Mesothelial cell of epicardium (in vitro differentiated cells): Measurements from ENCODE around the gene SEMA5A. TPM values are rescaled to one million over a fixed set of nuclear protein-coding genes. Genes with fewer than 3 reads are reported as not detected.
A peak's percentile ranks its signal among the peaks of the same experiment; 100 is the strongest.

Experiments
- DNase-seq, 2 experiments: peaks; one replicate each; pipeline ENCODE4 v3.0.0; 2021; ENCODE audit warnings: low spot score in 2 of 2; ENCODE audit not compliant: unreplicated experiment in 2 of 2
- H3K27ac Mint-ChIP-seq: 2 replicates; pipeline ENCODE4 v1.8.0; 2021; ENCODE audit warnings: mixed read lengths
- H3K27me3 Mint-ChIP-seq: 2 replicates; pipeline ENCODE4 v1.8.0; 2021; ENCODE audit warnings: low read depth, mixed read lengths
- H3K36me3 Mint-ChIP-seq: 2 replicates; pipeline ENCODE4 v1.8.0; 2021; ENCODE audit warnings: mixed read lengths
- H3K4me1 Mint-ChIP-seq: 2 replicates; pipeline ENCODE4 v1.8.0; 2021; ENCODE audit warnings: mixed read lengths
- H3K4me3 Mint-ChIP-seq: 2 replicates; pipeline ENCODE4 v1.8.0; 2021; ENCODE audit warnings: mild to moderate bottlenecking, moderate library complexity, mixed read lengths
- H3K9me3 Mint-ChIP-seq: 2 replicates; pipeline ENCODE4 v1.8.0; 2021; ENCODE audit warnings: mixed read lengths
- total RNA-seq: library from RNA; stranded (reverse); gene quantifications from 3 replicates; pipeline ENCODE4 v1.2.1, GENCODE V29; 2021
- TF ChIP-seq, protein P1 (sequence below): fragments of 200-600 bp; sonication (generic); IDR thresholded peaks from one replicate; pipeline ENCODE4 v1.5.0; 2021; ENCODE audit warnings: antibody characterized with exemption; ENCODE audit not compliant: unreplicated experiment

Gene SEMA5A
- total RNA-seq, 1 donor from 2014 or later, result 26.7 TPM

DNA sequence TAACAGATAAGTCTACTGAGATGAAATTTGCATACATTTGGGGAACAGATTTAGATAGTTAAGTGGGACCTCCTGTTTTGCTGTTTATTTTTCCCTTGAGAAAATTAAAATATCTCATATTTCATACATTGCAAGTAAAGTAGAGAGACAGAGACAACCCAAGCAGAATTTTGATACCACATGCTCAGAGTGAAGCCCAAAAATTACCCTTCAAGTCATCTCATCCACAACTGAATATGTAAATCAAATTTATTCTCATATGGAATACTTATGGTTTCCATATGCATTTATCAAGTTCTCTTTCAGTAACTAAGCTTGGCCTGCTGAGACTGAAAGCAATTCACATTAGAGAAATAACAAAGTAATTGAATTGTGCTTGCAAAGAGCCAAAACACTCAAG is 474.4 kb downstream of the SEMA5A start:
- H3K27ac Mint-ChIP-seq, result no peak overlapping the region
- no peak overlapping the region for H3K4me3 Mint-ChIP-seq
- peaks cover 18% of the 10 kb centered on the region for H3K4me1 Mint-ChIP-seq
- peaks cover 9% of the 10 kb centered on the region for H3K9me3 Mint-ChIP-seq
- peaks cover 4% of the 10 kb centered on the region for H3K36me3 Mint-ChIP-seq
- DNase-seq, result no peak
- no peaks in the 10 kb centered on the region for H3K27me3 Mint-ChIP-seq
- TF ChIP-seq, protein P1, sequence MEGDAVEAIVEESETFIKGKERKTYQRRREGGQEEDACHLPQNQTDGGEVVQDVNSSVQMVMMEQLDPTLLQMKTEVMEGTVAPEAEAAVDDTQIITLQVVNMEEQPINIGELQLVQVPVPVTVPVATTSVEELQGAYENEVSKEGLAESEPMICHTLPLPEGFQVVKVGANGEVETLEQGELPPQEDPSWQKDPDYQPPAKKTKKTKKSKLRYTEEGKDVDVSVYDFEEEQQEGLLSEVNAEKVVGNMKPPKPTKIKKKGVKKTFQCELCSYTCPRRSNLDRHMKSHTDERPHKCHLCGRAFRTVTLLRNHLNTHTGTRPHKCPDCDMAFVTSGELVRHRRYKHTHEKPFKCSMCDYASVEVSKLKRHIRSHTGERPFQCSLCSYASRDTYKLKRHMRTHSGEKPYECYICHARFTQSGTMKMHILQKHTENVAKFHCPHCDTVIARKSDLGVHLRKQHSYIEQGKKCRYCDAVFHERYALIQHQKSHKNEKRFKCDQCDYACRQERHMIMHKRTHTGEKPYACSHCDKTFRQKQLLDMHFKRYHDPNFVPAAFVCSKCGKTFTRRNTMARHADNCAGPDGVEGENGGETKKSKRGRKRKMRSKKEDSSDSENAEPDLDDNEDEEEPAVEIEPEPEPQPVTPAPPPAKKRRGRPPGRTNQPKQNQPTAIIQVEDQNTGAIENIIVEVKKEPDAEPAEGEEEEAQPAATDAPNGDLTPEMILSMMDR, result no peak

DNA sequence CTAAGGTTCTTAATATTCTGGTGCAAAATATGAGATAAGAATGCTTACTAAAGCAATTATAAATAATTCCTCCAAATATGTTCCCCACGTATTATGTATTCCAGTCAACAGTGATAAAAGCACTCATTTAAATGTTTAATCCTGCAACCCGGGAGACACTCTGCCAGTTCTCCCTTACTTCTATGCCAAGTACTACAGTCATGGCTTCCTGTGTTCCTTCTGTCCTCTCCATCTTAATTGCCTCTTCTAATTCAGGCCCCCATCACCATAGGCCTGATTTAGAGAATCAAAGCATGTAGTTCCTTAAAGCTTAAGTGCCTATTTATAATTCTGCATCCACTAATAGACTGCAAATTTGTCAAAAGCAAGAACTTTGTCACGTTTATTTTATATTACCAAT is 474.8 kb downstream of the SEMA5A start:
- no peak overlapping the region for H3K27ac Mint-ChIP-seq
- peaks cover 9% of the 10 kb centered on the region for H3K9me3 Mint-ChIP-seq
- no peak for DNase-seq
- H3K27me3 Mint-ChIP-seq, result no peaks in the 10 kb centered on the region
- TF ChIP-seq, protein P1, result no peak
- H3K36me3 Mint-ChIP-seq, result peaks cover 4% of the 10 kb centered on the region
- no peak overlapping the region for H3K4me3 Mint-ChIP-seq
- H3K4me1 Mint-ChIP-seq, result peaks cover 18% of the 10 kb centered on the region

DNA sequence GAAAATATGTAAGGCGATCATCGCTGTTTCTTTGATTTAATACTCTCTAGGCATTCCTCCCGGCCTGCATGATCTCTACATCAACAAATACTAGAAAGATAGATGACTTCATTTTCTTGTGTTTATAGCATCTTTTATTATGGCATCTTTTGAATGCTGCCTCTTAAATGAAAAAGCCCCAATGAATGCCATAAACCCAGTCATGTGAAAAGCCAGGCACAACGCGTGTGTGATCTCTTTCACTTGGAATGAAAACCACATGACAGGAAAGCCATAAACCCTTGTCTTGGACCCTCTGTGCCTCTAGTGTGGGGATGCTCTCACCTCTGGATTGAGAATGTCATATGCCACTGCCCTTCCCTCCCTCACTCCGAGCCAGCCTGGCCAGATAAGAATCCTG is 476.2 kb downstream of the SEMA5A start:
- Mint-ChIP-seq H3K27me3 (no peaks in the 10 kb centered on the region), H3K9me3 (peaks cover 9% of the 10 kb centered on the region), H3K36me3 (peaks cover 4% of the 10 kb centered on the region), H3K4me3 (no peak overlapping the region), H3K27ac (peak overlapping the region; percentile 29), H3K4me1 (peaks cover 18% of the 10 kb centered on the region)
- TF ChIP-seq, protein P1, result no peak
- DNase-seq, result no peak

DNA sequence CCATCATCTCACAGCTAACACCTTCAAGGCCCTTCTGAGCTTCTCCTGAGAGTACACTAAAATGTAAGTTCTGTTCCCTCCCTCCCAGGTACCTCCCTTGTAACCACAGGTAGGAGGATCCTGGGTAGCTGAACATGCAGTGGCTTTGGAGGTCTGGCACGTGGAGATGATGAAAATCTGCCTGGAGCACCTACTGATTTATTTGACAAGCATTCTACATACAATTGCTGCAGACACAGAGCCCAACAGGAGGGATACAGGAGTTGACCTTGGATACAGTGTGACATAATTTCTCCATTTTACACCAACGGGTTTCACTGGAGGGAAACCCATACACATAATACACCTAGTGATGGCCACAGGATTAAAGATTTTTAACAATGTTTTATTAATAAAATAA is 478.7 kb downstream of the SEMA5A start:
- Mint-ChIP-seq H3K27ac (no peak overlapping the region), H3K27me3 (no peaks in the 10 kb centered on the region), H3K36me3 (peaks cover 8% of the 10 kb centered on the region), H3K4me3 (no peak overlapping the region), H3K9me3 (peaks cover under 1% of the 10 kb centered on the region), H3K4me1 (peaks cover 18% of the 10 kb centered on the region)
- TF ChIP-seq, protein P1, result no peak
- no peak for DNase-seq

DNA sequence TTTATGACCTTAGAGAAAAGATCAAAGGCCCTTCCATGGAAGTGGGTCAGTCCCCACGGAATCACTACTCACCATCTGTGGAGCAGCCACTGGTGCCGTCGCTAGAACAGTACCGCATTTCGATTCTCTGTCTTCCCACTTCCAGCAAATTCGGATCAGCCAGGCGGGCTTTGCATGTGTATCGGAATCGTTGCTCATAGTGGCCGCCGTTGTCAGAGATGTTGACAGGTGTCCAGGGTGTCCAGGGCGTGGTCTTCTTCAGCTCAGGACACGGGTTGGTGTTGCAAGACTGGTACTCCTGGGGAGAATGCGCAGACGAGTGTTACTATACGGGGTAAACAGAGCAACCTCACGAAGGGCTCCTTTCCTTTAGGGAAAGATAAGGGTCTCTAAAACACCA is 479.5 kb downstream of the SEMA5A start:
- Mint-ChIP-seq H3K36me3 (peaks cover 11% of the 10 kb centered on the region), H3K27ac (no peak overlapping the region), H3K4me3 (no peak overlapping the region), H3K27me3 (no peaks in the 10 kb centered on the region), H3K4me1 (peaks cover 18% of the 10 kb centered on the region), H3K9me3 (no peaks in the 10 kb centered on the region)
- no peak for DNase-seq
- TF ChIP-seq, protein P1, result no peak
